K562 treated with DMSO at 1 percent for 24 hours (cell line): ENCODE data around the gene ZC3H7A. TPM values are rescaled to one million over a fixed set of nuclear protein-coding genes. Genes with fewer than 3 reads are reported as not detected.

Source experiments
- total RNA-seq: library from RNA; unstranded; fragments of 300-600 nt; gene quantifications from 2 replicates; pipeline ENCODE4 v1.2.3, GENCODE V29; 2022; ENCODE audit warnings: low read depth; ENCODE audit not compliant: insufficient read depth

The ZC3H7A gene, protein sequence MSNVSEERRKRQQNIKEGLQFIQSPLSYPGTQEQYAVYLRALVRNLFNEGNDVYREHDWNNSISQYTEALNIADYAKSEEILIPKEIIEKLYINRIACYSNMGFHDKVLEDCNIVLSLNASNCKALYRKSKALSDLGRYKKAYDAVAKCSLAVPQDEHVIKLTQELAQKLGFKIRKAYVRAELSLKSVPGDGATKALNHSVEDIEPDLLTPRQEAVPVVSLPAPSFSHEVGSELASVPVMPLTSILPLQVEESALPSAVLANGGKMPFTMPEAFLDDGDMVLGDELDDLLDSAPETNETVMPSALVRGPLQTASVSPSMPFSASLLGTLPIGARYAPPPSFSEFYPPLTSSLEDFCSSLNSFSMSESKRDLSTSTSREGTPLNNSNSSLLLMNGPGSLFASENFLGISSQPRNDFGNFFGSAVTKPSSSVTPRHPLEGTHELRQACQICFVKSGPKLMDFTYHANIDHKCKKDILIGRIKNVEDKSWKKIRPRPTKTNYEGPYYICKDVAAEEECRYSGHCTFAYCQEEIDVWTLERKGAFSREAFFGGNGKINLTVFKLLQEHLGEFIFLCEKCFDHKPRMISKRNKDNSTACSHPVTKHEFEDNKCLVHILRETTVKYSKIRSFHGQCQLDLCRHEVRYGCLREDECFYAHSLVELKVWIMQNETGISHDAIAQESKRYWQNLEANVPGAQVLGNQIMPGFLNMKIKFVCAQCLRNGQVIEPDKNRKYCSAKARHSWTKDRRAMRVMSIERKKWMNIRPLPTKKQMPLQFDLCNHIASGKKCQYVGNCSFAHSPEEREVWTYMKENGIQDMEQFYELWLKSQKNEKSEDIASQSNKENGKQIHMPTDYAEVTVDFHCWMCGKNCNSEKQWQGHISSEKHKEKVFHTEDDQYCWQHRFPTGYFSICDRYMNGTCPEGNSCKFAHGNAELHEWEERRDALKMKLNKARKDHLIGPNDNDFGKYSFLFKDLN
- total RNA-seq, result 18.9 and 22.1 TPM in 2 replicates

GRCh38 chr16:11797166-11797956, at the start of gene ZC3H7A:
Gene ZC3H7A, minus strand, starts transcription at chr16:11797258. Its CDS starts 14,904 bp downstream, at chr16:11782354.

DNA sequence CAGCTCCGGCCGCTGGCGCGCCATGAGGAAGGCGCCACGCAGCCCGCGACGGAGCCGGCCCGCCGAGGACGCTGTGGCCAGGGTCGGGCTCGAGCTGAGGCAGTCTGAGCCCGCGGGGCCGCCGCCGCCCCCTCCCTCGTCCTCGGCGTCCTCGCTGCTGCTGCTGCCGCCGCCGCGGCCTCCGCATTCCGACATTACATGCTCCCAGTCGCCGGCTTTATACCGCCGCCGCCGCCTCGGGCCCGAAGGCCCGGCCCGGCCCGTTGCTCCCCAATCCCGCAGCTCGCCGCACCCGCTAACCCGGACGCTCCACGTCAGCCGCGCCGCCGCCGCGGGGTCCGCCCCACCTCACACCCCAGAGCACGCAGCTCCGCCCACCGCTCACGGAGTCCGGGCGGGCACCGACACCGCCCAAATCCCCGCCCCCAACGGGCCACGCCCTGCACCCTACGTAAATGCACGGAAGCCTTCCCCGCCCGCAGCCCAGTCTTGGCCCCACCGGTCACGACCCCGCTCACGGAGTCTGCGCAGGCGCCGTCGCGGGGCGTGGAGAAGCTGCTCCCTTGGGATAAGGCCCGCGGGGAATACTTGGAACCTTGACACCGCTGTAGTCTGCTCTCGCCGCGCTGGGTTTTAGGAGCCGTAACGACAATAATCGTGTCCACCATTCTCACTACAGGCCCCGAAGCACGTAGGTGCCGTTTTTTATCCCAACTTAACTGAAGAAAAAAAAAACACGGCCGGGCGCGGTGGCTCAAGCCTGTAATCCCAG, 54.3 kb downstream of the ZC3H7A start, which contains the start of gene TXNDC11:
Gene TXNDC11 (minus strand): TSS at position 322 of the 772 bp plus-strand sequence. CDS start 127 bp downstream, at position 195.

Other genes starting within 250 kb of the ZC3H7A start
- 43.5 and 46.1 TPM in 2 replicates for gene LITAF, start 210.3 kb downstream of the ZC3H7A start, total RNA-seq
- 6.2 and 7.6 TPM in 2 replicates for gene SNN, start 128.8 kb downstream of the ZC3H7A start, total RNA-seq
- 59.3 and 61.2 TPM in 2 replicates for gene TXNDC11, start 54.4 kb downstream of the ZC3H7A start, total RNA-seq
- 55.6 and 71.9 TPM in 2 replicates for gene RSL1D1, start 54.3 kb upstream of the ZC3H7A start, total RNA-seq
- gene GSPT1, start 118.7 kb upstream of the ZC3H7A start, total RNA-seq, result 61.8 and 65.0 TPM in 2 replicates
- 1.1 TPM in 1 of 2 replicates, not detected in the other for gene NPIPB2, start 144.8 kb upstream of the ZC3H7A start, total RNA-seq
- gene TNFRSF17, start 168.0 kb upstream of the ZC3H7A start, total RNA-seq, result not detected in 2 replicates
- 10.4 TPM in 2 replicates for gene SNX29, start 179.5 kb upstream of the ZC3H7A start, total RNA-seq